HG03457 (cell line): ENCODE results near the gene FAM222A.

Experiments
- ATAC-seq: cut with Tn5 transposase; IDR thresholded peaks from one replicate; pipeline ENCODE4 v1.9.1; 2021; ENCODE audit warnings: moderate number of reproducible peaks; ENCODE audit not compliant: unreplicated experiment

The FAM222A gene

GRCh38 chr12:109793826-109794501 lies 80.3 kb downstream of the FAM222A start:
- ATAC-seq, result no peak

- ATAC-seq, result no peak
These were observed 81.4 kb downstream of the FAM222A start for GRCh38 chr12:109795023-109795422.

- ATAC-seq, result no peak
These were observed 82.4 kb downstream of the FAM222A start for GRCh38 chr12:109796057-109796456.

- no peak for ATAC-seq
These were observed 84.5 kb downstream of the FAM222A start for GRCh38 chr12:109797905-109798669.

- ATAC-seq, result no peak
These were observed 85.1 kb downstream of the FAM222A start for GRCh38 chr12:109798691-109799090.

- no peak for ATAC-seq
These were observed 86.9 kb downstream of the FAM222A start for GRCh38 chr12:109800536-109800935.

- no peak for ATAC-seq
These were observed 89.2 kb downstream of the FAM222A start for GRCh38 chr12:109802828-109803227.

- no peak for ATAC-seq
These were observed 90.1 kb downstream of the FAM222A start for GRCh38 chr12:109803678-109804077.

GRCh38 chr12:109804820-109805761 lies 91.5 kb downstream of the FAM222A start:
- no peak for ATAC-seq

GRCh38 chr12:109807954-109808643 lies 94.5 kb downstream of the FAM222A start:
- no peak for ATAC-seq

- no peak for ATAC-seq
These were observed 95.4 kb downstream of the FAM222A start for GRCh38 chr12:109808876-109809646.

- no peak for ATAC-seq
These were observed 97.5 kb downstream of the FAM222A start for GRCh38 chr12:109810954-109811623.

GRCh38 chr12:109811624-109811995 lies 98.0 kb downstream of the FAM222A start:
- no peak for ATAC-seq

GRCh38 chr12:109813810-109814416 lies 100.3 kb downstream of the FAM222A start:
- ATAC-seq, result no peak

GRCh38 chr12:109814600-109815150 lies 101.0 kb downstream of the FAM222A start:
- no peak for ATAC-seq

- ATAC-seq, result no peak
These were observed 101.6 kb downstream of the FAM222A start for GRCh38 chr12:109815225-109815624.

- no peak for ATAC-seq
These were observed 102.4 kb downstream of the FAM222A start for GRCh38 chr12:109815757-109816617.

- ATAC-seq, result no peak
These were observed 103.2 kb downstream of the FAM222A start for GRCh38 chr12:109816870-109817269.
